Retinal pigment epithelial cell (primary cell): ENCODE results near the gene TTC8.

ENCODE experiments used
- DNase-seq: peaks from one replicate; pipeline ENCODE4 v3.0.0-alpha.2; 2010; ENCODE audit warnings: low read depth
- H3K4me3 ChIP-seq: 2 replicates; pipeline ENCODE4 v1.5.1; 2011; ENCODE audit warnings: mild to moderate bottlenecking, low read length, control low read depth, moderate library complexity
- CTCF ChIP-seq: conservative IDR thresholded peaks from 2 replicates; pipeline ENCODE4 v1.5.1; 2011; ENCODE audit warnings: low read depth, low read length, control low read depth, inconsistent platforms

Gene TTC8

DNA sequence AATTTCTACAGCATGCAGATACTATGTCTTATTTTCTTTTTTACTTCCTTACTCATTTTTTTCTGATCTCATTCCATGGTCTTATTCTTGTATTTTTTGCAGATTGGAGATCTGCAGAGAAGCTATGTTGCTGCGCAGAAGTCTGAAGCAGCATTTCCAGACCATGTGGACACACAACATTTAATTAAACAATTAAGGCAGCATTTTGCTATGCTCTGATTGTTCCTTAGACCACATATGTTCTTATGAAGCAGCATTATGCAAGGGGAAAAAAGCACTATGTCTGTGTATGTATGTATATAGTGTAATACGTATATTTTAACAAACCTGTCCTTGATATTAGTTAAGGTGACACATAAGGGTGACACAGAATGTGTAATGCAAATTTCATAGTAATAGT lies 52.7 kb downstream of the TTC8 start:
- no peak for TF ChIP-seq CTCF
- H3K4me3 ChIP-seq: no peak overlapping the region
- DNase-seq: no peak

GRCh38 chr14:88879022-88879421 lies 54.6 kb downstream of the TTC8 start:
- no peak overlapping the region for H3K4me3 ChIP-seq
- TF ChIP-seq CTCF: no peak

DNA sequence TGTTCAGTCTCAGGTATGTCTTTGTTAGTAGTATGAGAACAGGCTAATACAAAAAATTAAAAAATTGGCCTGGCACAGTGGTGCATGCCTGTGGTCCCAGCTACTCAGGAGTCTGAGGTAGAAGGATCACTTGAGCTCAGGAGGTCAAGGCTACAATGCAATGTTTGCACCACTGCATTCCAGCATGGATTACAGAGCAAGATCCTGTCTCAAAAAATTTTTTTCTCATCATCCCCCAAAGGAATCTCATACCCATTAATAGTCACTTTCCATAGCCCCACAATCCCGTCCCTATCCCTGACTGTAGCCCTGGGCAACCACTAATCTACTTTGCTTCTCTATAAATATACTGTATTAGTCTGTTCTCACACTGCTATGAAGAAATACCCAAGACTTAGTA lies 57.8 kb downstream of the TTC8 start:
- no peak overlapping the region for H3K4me3 ChIP-seq
- DNase-seq: peak; percentile 90
- TF ChIP-seq CTCF: no peak

More at GRCh38 chr14:88879022-88879421, 54.6 kb downstream of the TTC8 start:
- no peak for DNase-seq

GRCh38 chr14:88895116-88895515 lies 70.7 kb downstream of the TTC8 start:
- H3K4me3 ChIP-seq: no peak overlapping the region
- peak; percentile 18 for DNase-seq
- no peak for TF ChIP-seq CTCF

DNA sequence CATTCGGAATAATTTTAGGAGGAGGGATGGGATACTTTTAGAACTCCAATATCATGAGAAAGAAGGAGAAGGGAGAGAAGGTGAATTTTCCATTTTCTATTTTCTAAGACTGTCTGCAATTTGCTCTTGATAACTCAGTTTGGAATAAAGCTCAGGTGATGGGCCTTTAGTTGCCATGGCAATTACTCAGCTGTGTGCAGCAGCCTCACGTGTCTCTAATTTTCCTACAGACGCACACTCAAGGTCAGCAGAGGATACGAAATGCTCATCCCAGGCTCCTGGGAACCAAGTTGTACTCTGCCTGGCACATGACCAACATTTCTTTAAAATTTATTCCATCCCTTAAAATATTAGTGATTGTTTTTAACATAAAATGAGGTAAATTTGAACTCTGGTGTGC lies 76.7 kb downstream of the TTC8 start:
- TF ChIP-seq CTCF: no peak
- DNase-seq: no peak
- H3K4me3 ChIP-seq: no peak overlapping the region

- no peak overlapping the region for H3K4me3 ChIP-seq
- no peak for DNase-seq
- TF ChIP-seq CTCF: no peak
Measured at GRCh38 chr14:88901991-88902390, 77.5 kb downstream of the TTC8 start.

GRCh38 chr14:88902850-88903249 lies 78.4 kb downstream of the TTC8 start:
- TF ChIP-seq CTCF: no peak

More at GRCh38 chr14:88902850-88903249, 78.4 kb downstream of the TTC8 start:
- no peak for DNase-seq
- H3K4me3 ChIP-seq: no peak overlapping the region
